K562 treated with DMSO at 1 percent for 48 hours (cell line): ENCODE results near the gene IFNLR1. TPM values are rescaled to one million over a fixed set of nuclear protein-coding genes. Genes with fewer than 3 reads are reported as not detected.

Experiments
- total RNA-seq: library from RNA; unstranded; fragments of 300-600 nt; gene quantifications from 2 replicates; pipeline ENCODE4 v1.2.3, GENCODE V29; 2022; ENCODE audit warnings: low replicate concordance; ENCODE audit errors: extremely low read depth

The IFNLR1 gene
- total RNA-seq, result not detected in 2 replicates

DNA sequence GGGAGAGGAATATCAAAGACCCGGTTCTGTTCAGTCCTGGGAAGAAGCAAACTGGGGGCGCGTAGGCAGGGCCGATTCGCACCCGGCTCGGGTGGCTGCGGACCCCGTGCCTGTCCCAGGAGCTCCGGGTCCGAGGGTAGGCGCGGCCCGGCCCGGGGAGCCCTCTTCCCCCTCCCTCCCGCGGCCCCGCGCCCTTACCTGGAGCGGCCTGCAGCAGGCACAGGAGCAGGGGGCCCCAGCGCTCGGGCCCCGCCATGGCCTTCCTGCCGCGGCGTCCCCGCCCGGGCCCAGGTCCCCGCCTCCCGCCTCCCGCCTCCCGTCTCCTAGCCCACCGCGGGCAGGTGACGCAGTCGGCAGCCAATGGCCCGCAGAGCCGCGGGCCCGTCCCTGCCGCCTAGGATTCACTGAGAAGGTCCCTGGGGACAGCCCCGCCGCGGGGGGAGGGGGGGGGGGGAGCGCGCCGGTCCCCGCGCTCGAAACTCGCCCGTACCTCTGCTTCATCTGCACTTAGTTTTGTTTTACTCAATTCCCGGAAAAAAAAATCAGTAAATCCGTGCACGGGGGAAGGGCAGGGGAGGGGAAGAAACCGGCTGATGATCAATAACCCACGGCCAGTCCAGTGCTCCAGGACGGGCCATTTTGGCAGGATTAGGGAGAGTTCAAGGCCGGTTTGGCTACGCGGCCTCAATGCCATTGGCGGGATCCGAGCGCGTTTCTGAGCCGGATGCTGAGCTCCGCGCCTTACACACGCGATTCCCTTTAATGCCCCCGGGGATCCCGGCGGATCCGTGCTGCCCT is at the start of gene IFNLR1:
Gene IFNLR1 (minus strand): TSS at position 297 of the 798 bp plus-strand sequence. CDS start 41 bp downstream, at position 256.

DNA sequence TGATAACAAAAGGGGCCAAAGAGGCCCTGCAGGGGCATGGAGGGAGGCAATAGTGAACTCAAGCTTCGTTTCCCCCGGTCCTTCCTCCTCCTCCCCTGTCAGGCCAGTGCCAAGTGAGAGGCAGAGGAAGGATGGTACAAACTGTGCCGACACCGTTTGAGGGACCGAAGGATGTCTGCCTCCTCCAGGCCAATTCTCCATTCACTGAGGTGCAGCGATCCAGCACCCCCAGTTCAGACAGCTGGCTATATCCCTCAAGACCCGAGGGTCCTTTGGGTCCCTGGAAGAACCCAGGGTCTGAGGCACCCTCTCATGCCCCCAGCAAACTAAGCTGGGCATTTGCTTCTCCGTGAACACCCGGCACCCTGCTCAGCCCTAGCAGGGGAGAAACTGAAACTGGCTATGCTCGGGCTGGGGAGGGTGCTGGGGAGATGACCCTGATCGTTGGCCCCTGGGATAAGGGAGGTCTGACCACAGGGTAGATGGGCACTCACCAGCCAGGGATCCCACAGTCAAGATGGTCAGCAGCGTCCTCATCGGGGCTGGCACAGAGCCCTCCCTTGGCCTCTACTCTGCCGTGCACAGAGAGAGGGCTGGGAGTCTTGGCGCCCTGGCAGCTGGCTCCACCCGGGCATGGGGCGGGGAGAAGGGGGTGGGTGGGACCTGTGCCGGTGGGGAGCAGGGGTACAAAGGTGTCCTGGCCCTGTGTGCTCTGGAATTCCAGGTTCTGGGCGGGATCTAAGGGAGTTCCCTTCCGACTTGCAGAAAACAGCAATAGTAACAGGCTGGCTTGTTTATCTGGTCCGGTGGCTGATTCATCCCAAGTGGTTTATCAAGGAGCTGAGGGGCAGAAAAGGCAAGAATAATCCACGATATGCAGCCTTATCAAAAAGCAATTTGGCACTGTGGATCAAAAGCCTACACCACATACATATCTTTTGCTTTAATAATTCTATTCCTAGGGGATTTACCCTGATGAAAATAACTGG is 44.2 kb downstream of the IFNLR1 start, which contains the start of gene IL22RA1:
Gene IL22RA1 (minus strand): TSS at position 595 of the 989 bp plus-strand sequence. CDS start 58 bp downstream, at position 537.

DNA sequence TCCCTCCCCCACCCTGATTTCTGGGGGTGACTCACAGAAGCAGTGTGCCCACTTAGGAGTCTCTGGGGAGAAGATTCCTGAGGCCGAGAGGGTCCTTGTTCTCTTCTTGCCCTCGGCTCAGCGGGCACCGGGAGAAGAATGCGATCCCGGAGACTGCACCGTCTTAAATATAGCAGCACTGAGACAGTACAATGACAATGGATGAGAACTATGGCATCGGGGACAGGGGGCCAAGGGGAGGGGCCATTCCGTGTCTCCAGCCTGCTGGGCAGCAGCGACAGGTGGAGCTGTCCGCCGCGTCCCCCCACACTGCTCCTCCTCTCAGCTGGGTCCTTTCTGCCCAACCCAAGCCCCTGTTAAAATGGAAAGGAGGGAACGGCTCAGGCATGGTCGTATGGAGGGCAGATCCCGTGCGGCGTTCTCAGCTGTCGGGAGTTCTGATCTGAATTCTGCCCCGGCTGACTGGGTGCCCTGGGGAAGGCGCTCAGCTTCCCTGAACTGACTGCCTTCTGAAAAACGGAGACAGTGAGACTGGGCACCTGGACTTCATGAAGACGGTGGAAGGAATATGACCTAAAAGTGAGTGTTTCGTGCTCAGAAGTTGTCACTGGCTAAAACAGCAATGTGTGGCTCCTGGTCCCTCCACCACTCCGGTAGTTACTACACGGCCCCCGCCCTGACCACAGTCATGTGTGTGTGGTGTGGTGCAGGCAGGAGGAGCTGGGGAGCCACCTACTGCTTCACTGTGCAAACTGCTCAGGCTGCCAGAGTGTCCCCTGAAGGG is 74.9 kb downstream of the IFNLR1 start, which contains the start of gene MYOM3:
Gene MYOM3 (minus strand): TSS at position 140 of the 784 bp plus-strand sequence. CDS start 3,499 bp downstream, outside the sequence.

Other genes starting within 250 kb of the IFNLR1 start
- not detected in 2 replicates for gene PNRC2, start 227.5 kb downstream of the IFNLR1 start, total RNA-seq
- not detected in 2 replicates for gene SRSF10, start 207.0 kb downstream of the IFNLR1 start, total RNA-seq
- not detected in 2 replicates for gene MYOM3, start 75.2 kb downstream of the IFNLR1 start, total RNA-seq
- not detected in 2 replicates for gene IL22RA1, start 44.1 kb downstream of the IFNLR1 start, total RNA-seq
- not detected in 2 replicates for gene GRHL3, start 132.1 kb upstream of the IFNLR1 start, total RNA-seq
- gene STPG1, start 226.5 kb upstream of the IFNLR1 start, total RNA-seq, result not detected in 2 replicates
- gene NIPAL3, start 228.5 kb upstream of the IFNLR1 start, total RNA-seq, result not detected in 2 replicates